GM13977 (cell line): ENCODE data around the gene ZIM2.

Experiments
- DNase-seq: peaks from one replicate; pipeline ENCODE4 v3.0.0; 2012; ENCODE audit warnings: low spot score
- CTCF ChIP-seq: IDR thresholded peaks from 2 replicates; pipeline ENCODE4 v1.5.1; 2012; ENCODE audit warnings: mild to moderate bottlenecking, control low read depth; ENCODE audit not compliant: insufficient read depth; ENCODE audit errors: extremely low read depth, missing control alignments
- in situ Hi-C: fragments of 300-500 bp; cut with MboI; formaldehyde crosslinking; loops from one replicate; pipeline ENCODE4 v1.12.0; 2022; ENCODE audit warnings: low sequenced_read_pairs, low pct_unique_long_range_greater_than_20kb, mixed read lengths, inconsistent platforms; ENCODE audit not compliant: unreplicated experiment

The ZIM2 gene

GRCh38 chr19:56769650-56770049, 70.9 kb downstream of the ZIM2 start:
- in situ Hi-C loops = no loop called here
- TF ChIP-seq CTCF = no peak
- no peak for DNase-seq

- DNase-seq = no peak
- TF ChIP-seq CTCF = no peak
- in situ Hi-C loops = no loop called here
These were observed 75.4 kb downstream of the ZIM2 start for GRCh38 chr19:56765137-56765536.

GRCh38 chr19:56764196-56764695, 76.3 kb downstream of the ZIM2 start:
- DNase-seq = no peak
- in situ Hi-C loops = no loop called here
- no peak for TF ChIP-seq CTCF

GRCh38 chr19:56760842-56761241, 79.7 kb downstream of the ZIM2 start:
- in situ Hi-C loops = no loop called here
- TF ChIP-seq CTCF = no peak
- DNase-seq = no peak

GRCh38 chr19:56759531-56759930, 81.0 kb downstream of the ZIM2 start:
- TF ChIP-seq CTCF = no peak
- no peak for DNase-seq
- in situ Hi-C loops = no loop called here

GRCh38 chr19:56751078-56751489, 89.4 kb downstream of the ZIM2 start:
- in situ Hi-C loops = no loop called here
- TF ChIP-seq CTCF = no peak

GRCh38 chr19:56750658-56751057, 89.9 kb downstream of the ZIM2 start:
- in situ Hi-C loops = no loop called here
- no peak for DNase-seq
- TF ChIP-seq CTCF = no peak

More at GRCh38 chr19:56751078-56751489, 89.4 kb downstream of the ZIM2 start:
- DNase-seq = no peak
